K562 (cell line): ENCODE results near the gene IFT27.

Source experiments
- BRD9 ChIP-seq: fragments of 450-650 bp; IDR thresholded peaks from 2 replicates; pipeline ENCODE4 v1.6.1; 2018; ENCODE audit warnings: low read depth; ENCODE audit not compliant: partially characterized antibody
- FOXM1 ChIP-seq, 2 experiments: fragments of 450-650 bp in 1 of 2; sonication (generic) in 1 of 2; formaldehyde crosslinking in 1 of 2; IDR thresholded peaks; 2 replicates each; pipeline versions ENCODE4 v1.6.1 to v1.9.0; 2017 to 2022; ENCODE audit warnings: low read depth in 2 of 2, mild to moderate bottlenecking in 2 of 2, missing genetic modification reagents in 1 of 2, moderate library complexity in 1 of 2
- HDAC2 ChIP-seq: fragments of 450-650 bp; IDR thresholded peaks from 2 replicates; pipeline ENCODE4 v1.6.1; 2016; ENCODE audit warnings: mild to moderate bottlenecking
- NCOA2 ChIP-seq, 2 experiments: fragments of 450-650 bp; IDR thresholded peaks; 2 replicates each; pipeline ENCODE4 v1.6.1; 2018; ENCODE audit warnings: mild to moderate bottlenecking in 2 of 2, moderate library complexity in 1 of 2; ENCODE audit not compliant: partially characterized antibody in 2 of 2
- SMARCC2 ChIP-seq: fragments of 450-650 bp; IDR thresholded peaks from 2 replicates; pipeline ENCODE4 v1.6.1; 2017; ENCODE audit warnings: antibody characterized with exemption, moderate library complexity, mild to moderate bottlenecking, low read depth
- SMARCE1 ChIP-seq: fragments of 450-650 bp; IDR thresholded peaks from 2 replicates; pipeline ENCODE4 v1.7.1; 2016; ENCODE audit warnings: mild to moderate bottlenecking
- TFAM ChIP-seq: fragments of 250-450 bp; sonication (Bioruptor Pico); conservative IDR thresholded peaks from 2 replicates; pipeline ENCODE4 v1.5.0; 2021; ENCODE audit warnings: mild to moderate bottlenecking, moderate library complexity
- ZFPM2 ChIP-seq: fragments of 250-450 bp; sonication (Bioruptor Pico); IDR thresholded peaks from 2 replicates; pipeline ENCODE4 v1.5.1; 2022; ENCODE audit warnings: mild to moderate bottlenecking
- ZNF3 ChIP-seq: fragments of 250-450 bp; sonication (Bioruptor Pico); IDR thresholded peaks from 2 replicates; pipeline ENCODE4 v1.5.0; 2021; ENCODE audit warnings: mild to moderate bottlenecking, moderate library complexity
- TF ChIP-seq, protein P1 (sequence below): sonication (generic); formaldehyde crosslinking; IDR thresholded peaks from 2 replicates; pipeline ENCODE4 v1.5.0; 2020; ENCODE audit warnings: missing genetic modification reagents
- TF ChIP-seq, protein P2 (sequence below): fragments of 200-600 bp; sonication (generic); IDR thresholded peaks from one replicate; pipeline ENCODE4 v1.6.1; 2012; ENCODE audit warnings: mild to moderate bottlenecking, low read depth, low read length, inconsistent platforms
- TF ChIP-seq, protein P3 (sequence below), 2 experiments: fragments of 450-650 bp in 1 of 2; sonication (generic) in 1 of 2; formaldehyde crosslinking in 1 of 2; IDR thresholded peaks; 2 replicates each; pipeline versions ENCODE4 v1.7.1 to v1.9.0; 2016 to 2022; ENCODE audit warnings: inconsistent platforms in 1 of 2, mild to moderate bottlenecking in 1 of 2, missing genetic modification reagents in 1 of 2

DNA sequence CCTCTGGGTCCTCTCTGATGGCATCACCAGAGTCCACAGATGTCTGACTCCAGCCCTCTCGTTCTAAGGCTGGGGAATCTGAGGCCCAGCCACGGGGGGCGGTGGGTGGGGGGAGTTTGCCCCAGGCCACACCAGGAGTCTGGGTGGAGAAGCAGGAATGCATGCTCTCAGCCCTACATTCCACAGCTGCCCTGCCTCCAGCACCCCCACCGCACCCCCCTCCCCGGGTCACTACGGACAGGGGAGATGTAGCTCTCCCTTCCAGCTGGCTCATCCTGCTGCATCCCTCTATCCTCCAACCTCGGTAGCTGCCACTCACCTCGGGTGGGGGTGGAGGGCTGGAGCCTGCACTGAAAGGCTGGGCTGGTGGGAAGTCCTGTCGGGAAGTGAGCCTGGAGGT, 43.2 kb upstream of the IFT27 start:
- TF ChIP-seq, protein P1, sequence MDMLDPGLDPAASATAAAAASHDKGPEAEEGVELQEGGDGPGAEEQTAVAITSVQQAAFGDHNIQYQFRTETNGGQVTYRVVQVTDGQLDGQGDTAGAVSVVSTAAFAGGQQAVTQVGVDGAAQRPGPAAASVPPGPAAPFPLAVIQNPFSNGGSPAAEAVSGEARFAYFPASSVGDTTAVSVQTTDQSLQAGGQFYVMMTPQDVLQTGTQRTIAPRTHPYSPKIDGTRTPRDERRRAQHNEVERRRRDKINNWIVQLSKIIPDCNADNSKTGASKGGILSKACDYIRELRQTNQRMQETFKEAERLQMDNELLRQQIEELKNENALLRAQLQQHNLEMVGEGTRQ (CRISPR knock-in tag) = no peak
- TF ChIP-seq FOXM1 (IDR thresholded peaks at IDR 0.05; ENCODE audit: low read depth) (no peak), FOXM1 (CRISPR knock-in tag; IDR thresholded peaks at IDR 0.05; ENCODE audit: low read depth) (no peak), TFAM (CRISPR knock-in tag) (no peak), NCOA2 (IDR thresholded peaks at IDR 0.05; ENCODE audit: partially characterized antibody in 2 of 2) (no peak), ZFPM2 (CRISPR knock-in tag) (no peak), ZNF3 (no peak), SMARCC2 (no peak), BRD9 (no peak), SMARCE1 (no peak), HDAC2 (no peak)
- TF ChIP-seq, protein P2, sequence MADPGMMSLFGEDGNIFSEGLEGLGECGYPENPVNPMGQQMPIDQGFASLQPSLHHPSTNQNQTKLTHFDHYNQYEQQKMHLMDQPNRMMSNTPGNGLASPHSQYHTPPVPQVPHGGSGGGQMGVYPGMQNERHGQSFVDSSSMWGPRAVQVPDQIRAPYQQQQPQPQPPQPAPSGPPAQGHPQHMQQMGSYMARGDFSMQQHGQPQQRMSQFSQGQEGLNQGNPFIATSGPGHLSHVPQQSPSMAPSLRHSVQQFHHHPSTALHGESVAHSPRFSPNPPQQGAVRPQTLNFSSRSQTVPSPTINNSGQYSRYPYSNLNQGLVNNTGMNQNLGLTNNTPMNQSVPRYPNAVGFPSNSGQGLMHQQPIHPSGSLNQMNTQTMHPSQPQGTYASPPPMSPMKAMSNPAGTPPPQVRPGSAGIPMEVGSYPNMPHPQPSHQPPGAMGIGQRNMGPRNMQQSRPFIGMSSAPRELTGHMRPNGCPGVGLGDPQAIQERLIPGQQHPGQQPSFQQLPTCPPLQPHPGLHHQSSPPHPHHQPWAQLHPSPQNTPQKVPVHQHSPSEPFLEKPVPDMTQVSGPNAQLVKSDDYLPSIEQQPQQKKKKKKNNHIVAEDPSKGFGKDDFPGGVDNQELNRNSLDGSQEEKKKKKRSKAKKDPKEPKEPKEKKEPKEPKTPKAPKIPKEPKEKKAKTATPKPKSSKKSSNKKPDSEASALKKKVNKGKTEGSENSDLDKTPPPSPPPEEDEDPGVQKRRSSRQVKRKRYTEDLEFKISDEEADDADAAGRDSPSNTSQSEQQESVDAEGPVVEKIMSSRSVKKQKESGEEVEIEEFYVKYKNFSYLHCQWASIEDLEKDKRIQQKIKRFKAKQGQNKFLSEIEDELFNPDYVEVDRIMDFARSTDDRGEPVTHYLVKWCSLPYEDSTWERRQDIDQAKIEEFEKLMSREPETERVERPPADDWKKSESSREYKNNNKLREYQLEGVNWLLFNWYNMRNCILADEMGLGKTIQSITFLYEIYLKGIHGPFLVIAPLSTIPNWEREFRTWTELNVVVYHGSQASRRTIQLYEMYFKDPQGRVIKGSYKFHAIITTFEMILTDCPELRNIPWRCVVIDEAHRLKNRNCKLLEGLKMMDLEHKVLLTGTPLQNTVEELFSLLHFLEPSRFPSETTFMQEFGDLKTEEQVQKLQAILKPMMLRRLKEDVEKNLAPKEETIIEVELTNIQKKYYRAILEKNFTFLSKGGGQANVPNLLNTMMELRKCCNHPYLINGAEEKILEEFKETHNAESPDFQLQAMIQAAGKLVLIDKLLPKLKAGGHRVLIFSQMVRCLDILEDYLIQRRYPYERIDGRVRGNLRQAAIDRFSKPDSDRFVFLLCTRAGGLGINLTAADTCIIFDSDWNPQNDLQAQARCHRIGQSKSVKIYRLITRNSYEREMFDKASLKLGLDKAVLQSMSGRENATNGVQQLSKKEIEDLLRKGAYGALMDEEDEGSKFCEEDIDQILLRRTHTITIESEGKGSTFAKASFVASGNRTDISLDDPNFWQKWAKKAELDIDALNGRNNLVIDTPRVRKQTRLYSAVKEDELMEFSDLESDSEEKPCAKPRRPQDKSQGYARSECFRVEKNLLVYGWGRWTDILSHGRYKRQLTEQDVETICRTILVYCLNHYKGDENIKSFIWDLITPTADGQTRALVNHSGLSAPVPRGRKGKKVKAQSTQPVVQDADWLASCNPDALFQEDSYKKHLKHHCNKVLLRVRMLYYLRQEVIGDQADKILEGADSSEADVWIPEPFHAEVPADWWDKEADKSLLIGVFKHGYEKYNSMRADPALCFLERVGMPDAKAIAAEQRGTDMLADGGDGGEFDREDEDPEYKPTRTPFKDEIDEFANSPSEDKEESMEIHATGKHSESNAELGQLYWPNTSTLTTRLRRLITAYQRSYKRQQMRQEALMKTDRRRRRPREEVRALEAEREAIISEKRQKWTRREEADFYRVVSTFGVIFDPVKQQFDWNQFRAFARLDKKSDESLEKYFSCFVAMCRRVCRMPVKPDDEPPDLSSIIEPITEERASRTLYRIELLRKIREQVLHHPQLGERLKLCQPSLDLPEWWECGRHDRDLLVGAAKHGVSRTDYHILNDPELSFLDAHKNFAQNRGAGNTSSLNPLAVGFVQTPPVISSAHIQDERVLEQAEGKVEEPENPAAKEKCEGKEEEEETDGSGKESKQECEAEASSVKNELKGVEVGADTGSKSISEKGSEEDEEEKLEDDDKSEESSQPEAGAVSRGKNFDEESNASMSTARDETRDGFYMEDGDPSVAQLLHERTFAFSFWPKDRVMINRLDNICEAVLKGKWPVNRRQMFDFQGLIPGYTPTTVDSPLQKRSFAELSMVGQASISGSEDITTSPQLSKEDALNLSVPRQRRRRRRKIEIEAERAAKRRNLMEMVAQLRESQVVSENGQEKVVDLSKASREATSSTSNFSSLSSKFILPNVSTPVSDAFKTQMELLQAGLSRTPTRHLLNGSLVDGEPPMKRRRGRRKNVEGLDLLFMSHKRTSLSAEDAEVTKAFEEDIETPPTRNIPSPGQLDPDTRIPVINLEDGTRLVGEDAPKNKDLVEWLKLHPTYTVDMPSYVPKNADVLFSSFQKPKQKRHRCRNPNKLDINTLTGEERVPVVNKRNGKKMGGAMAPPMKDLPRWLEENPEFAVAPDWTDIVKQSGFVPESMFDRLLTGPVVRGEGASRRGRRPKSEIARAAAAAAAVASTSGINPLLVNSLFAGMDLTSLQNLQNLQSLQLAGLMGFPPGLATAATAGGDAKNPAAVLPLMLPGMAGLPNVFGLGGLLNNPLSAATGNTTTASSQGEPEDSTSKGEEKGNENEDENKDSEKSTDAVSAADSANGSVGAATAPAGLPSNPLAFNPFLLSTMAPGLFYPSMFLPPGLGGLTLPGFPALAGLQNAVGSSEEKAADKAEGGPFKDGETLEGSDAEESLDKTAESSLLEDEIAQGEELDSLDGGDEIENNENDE = no peak
- TF ChIP-seq, protein P3, sequence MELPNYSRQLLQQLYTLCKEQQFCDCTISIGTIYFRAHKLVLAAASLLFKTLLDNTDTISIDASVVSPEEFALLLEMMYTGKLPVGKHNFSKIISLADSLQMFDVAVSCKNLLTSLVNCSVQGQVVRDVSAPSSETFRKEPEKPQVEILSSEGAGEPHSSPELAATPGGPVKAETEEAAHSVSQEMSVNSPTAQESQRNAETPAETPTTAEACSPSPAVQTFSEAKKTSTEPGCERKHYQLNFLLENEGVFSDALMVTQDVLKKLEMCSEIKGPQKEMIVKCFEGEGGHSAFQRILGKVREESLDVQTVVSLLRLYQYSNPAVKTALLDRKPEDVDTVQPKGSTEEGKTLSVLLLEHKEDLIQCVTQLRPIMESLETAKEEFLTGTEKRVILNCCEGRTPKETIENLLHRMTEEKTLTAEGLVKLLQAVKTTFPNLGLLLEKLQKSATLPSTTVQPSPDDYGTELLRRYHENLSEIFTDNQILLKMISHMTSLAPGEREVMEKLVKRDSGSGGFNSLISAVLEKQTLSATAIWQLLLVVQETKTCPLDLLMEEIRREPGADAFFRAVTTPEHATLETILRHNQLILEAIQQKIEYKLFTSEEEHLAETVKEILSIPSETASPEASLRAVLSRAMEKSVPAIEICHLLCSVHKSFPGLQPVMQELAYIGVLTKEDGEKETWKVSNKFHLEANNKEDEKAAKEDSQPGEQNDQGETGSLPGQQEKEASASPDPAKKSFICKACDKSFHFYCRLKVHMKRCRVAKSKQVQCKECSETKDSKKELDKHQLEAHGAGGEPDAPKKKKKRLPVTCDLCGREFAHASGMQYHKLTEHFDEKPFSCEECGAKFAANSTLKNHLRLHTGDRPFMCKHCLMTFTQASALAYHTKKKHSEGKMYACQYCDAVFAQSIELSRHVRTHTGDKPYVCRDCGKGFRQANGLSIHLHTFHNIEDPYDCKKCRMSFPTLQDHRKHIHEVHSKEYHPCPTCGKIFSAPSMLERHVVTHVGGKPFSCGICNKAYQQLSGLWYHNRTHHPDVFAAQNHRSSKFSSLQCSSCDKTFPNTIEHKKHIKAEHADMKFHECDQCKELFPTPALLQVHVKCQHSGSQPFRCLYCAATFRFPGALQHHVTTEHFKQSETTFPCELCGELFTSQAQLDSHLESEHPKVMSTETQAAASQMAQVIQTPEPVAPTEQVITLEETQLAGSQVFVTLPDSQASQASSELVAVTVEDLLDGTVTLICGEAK (IDR thresholded peaks at IDR 0.05) = no peak
- TF ChIP-seq, protein P3 (CRISPR knock-in tag; IDR thresholded peaks at IDR 0.05) = no peak
